ENCODE data around the gene PODNL1. TPM values are rescaled to one million over a fixed set of nuclear protein-coding genes. Genes with fewer than 3 reads are reported as not detected.
A peak's percentile ranks its signal among the peaks of the same experiment; 100 is the strongest.

Gene PODNL1
- total RNA-seq, 1 donor from 2014 or later = 8.7 TPM

DNA sequence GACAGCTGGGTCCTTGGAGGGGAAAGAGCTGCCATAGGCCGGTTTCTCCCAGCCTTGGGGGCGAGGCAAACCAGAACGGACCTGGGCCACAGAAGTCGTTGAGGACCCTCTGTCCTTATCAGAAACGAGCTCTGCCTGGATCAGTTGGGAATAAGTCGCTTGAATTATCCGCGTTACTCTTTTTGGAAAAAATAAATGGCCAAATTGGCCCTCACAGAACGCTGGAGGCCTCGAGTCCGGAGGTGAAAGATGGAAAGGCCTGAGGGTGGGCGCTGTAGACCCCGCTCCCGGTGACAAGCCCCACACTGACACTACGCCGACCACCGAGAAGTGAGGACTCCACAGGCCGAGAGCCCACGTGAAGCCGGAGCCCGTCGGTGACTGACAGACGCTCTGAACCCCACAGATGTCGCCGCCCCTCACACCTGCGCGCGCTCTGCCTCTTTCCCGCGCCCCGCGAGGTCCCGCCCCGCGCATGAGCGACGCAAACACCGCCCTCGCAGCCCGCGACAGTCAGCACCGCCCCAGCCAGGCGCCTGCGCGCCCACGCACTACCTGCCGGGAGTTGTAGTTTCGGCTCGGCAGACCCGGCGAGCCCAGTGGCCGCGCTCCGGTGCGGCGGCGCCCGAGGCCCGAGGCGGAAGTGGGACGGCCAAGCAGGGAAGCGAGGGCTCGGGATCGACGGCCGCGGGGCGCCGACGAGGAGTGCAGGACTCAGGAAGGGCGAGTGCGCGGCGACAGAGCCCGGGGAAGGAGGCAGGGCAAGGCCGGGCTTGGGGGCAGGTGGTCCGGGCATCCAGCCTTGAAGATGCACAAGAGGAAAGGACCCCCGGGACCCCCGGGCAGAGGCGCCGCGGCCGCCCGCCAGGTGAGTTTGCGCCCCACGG lies 32.3 kb downstream of the PODNL1 start, which contains the start of the genes BRME1 and CC2D1A:
BRME1 (minus strand) TSS at position 484 of the 887 bp plus-strand sequence. CDS start 1,225 bp downstream, outside the sequence.
CC2D1A (plus strand) TSS at position 568 of the 887 bp plus-strand sequence; CDS start at position 809, 241 bp downstream.
- Mint-ChIP-seq H3K4me1 (ENCODE audit: low read depth) (peaks cover 13% of the 10 kb centered on the region), H3K27ac (ENCODE audit: unreplicated experiment) (peak within 1 kb of the TSS; percentile 51), H3K27me3 (ENCODE audit: low read depth) (no peaks in the 10 kb centered on the region), H3K4me3 (ENCODE audit: unreplicated experiment) (peak within 1 kb of the TSS; percentile 82), H3K9me3 (ENCODE audit: low read depth) (no peaks in the 10 kb centered on the region), H3K36me3 (ENCODE audit: low read depth) (peaks cover 2% of the 10 kb centered on the region)
- TF ChIP-seq, protein P1, sequence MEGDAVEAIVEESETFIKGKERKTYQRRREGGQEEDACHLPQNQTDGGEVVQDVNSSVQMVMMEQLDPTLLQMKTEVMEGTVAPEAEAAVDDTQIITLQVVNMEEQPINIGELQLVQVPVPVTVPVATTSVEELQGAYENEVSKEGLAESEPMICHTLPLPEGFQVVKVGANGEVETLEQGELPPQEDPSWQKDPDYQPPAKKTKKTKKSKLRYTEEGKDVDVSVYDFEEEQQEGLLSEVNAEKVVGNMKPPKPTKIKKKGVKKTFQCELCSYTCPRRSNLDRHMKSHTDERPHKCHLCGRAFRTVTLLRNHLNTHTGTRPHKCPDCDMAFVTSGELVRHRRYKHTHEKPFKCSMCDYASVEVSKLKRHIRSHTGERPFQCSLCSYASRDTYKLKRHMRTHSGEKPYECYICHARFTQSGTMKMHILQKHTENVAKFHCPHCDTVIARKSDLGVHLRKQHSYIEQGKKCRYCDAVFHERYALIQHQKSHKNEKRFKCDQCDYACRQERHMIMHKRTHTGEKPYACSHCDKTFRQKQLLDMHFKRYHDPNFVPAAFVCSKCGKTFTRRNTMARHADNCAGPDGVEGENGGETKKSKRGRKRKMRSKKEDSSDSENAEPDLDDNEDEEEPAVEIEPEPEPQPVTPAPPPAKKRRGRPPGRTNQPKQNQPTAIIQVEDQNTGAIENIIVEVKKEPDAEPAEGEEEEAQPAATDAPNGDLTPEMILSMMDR (IDR thresholded peaks at IDR 0.05) = peak; percentile 31
- peak; percentile 97 for DNase-seq (ENCODE audit: low spot score)

DNA sequence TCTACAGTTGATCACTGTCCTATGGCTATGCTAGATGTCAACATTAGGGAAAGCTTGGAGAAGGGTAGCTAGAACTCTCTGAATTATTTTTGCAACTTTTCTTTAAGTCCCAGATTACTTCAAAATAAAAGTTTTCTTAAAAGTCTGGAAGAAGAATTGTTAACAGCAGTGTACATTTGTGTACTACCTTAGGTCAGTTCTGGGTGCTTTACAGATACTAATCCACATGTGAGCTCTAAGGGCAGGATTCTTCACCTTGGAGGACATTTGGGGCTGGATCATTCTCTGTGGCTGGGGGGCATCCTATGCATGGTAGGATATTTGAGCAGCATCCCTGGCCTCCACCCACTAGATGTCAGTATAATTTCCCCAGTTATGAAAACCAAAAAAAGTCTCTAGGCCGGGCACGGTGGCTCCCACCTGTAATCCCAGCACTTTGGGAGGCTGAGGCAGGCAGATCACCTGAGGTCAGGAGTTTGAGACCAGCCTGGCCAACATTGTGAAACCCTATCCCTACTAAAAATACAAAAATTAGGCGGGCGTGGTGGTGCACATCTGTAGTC lies 35.1 kb downstream of the PODNL1 start:
- H3K27ac Mint-ChIP-seq (ENCODE audit: unreplicated experiment) = no peak overlapping the region
- H3K9me3 Mint-ChIP-seq (ENCODE audit: low read depth) = no peaks in the 10 kb centered on the region
- no peak overlapping the region for H3K4me3 Mint-ChIP-seq (ENCODE audit: unreplicated experiment)
- H3K27me3 Mint-ChIP-seq (ENCODE audit: low read depth) = no peaks in the 10 kb centered on the region
- DNase-seq (ENCODE audit: low spot score) = no peak
- TF ChIP-seq, protein P1 (IDR thresholded peaks at IDR 0.05) = peak; percentile 73
- peaks cover 13% of the 10 kb centered on the region for H3K4me1 Mint-ChIP-seq (ENCODE audit: low read depth)
- H3K36me3 Mint-ChIP-seq (ENCODE audit: low read depth) = no peaks in the 10 kb centered on the region

DNA sequence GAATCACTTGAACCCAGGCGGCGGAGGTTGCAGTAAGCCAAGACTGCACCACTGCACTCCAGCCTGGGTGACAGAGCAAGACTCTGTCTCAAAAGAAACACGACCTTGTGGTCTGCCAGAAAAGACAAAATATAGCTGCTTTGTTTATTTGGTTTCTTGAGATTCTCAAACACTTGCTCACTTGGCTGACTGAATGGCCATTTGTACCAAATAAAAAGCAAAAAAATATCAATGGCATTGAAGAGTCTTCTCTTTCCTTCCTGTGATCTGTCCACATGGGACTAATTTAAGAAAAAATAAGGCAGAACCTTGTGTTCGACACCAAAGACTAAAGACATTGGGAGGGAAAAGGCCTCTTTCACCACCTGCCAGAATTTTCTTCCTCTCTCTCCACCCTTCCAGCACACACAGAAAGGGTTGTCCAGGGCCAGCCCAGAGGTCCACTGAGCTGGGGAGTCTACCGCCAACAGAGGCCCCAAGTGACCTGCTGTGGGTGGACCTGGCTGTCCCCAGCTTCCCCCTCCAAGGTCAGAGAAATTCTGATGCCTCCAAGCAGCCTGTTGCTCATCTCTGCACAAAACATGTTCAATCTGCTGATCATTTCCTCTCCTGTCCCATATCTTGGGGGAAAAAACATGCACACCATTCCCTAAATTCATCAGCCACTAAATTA lies 38.2 kb downstream of the PODNL1 start:
- no peak overlapping the region for H3K27ac Mint-ChIP-seq (ENCODE audit: unreplicated experiment)
- no peaks in the 10 kb centered on the region for H3K9me3 Mint-ChIP-seq (ENCODE audit: low read depth)
- no peak overlapping the region for H3K4me3 Mint-ChIP-seq (ENCODE audit: unreplicated experiment)
- no peaks in the 10 kb centered on the region for H3K27me3 Mint-ChIP-seq (ENCODE audit: low read depth)
- no peaks in the 10 kb centered on the region for H3K36me3 Mint-ChIP-seq (ENCODE audit: low read depth)
- H3K4me1 Mint-ChIP-seq (ENCODE audit: low read depth) = no peaks in the 10 kb centered on the region
- TF ChIP-seq, protein P1 (IDR thresholded peaks at IDR 0.05) = no peak
- DNase-seq (ENCODE audit: low spot score) = no peak

DNA sequence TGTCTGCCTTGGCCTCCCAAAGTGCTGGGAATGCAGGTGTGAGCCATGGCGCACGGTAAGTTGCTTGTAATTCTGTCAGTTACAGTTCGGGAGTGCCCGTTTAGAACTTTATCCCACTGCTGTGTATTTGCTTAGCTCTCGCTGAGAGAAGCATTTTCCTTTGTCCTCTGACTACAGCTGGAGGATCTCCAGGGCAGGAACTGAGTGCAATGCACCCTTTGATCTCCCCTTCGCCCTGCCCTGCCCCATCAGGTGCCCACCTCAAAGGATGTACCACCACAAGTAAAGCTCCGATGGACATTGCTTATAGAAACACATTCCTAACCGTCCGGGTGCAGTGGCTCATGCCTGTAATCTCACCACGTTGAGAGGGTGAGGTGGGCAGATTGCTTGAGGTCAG lies 38.8 kb downstream of the PODNL1 start:
- H3K36me3 Mint-ChIP-seq (ENCODE audit: low read depth) = no peaks in the 10 kb centered on the region
- no peaks in the 10 kb centered on the region for H3K27me3 Mint-ChIP-seq (ENCODE audit: low read depth)
- no peak for DNase-seq (ENCODE audit: low spot score)
- H3K4me3 Mint-ChIP-seq (ENCODE audit: unreplicated experiment) = no peak overlapping the region
- H3K27ac Mint-ChIP-seq (ENCODE audit: unreplicated experiment) = no peak overlapping the region
- H3K4me1 Mint-ChIP-seq (ENCODE audit: low read depth) = no peaks in the 10 kb centered on the region
- no peaks in the 10 kb centered on the region for H3K9me3 Mint-ChIP-seq (ENCODE audit: low read depth)
- TF ChIP-seq, protein P1 (IDR thresholded peaks at IDR 0.05) = no peak

DNA sequence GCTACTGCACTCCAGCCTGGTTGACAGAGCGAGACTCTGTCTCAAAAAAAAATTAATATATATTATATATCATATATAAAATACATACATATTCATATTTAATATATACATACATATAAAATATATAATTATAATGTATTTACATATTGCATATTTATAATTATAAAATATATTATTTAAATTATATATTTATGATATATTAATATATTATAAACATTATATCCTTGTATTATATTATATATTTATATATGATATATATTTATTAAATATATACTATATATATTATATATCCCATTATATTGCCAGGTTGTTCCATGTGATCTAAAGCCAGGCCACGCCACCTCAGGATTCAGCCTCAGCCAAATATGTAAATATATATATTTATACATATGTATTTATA lies 42.0 kb downstream of the PODNL1 start:
- H3K27ac Mint-ChIP-seq (ENCODE audit: unreplicated experiment) = no peak overlapping the region
- H3K9me3 Mint-ChIP-seq (ENCODE audit: low read depth) = no peaks in the 10 kb centered on the region
- H3K4me3 Mint-ChIP-seq (ENCODE audit: unreplicated experiment) = no peak overlapping the region
- no peaks in the 10 kb centered on the region for H3K27me3 Mint-ChIP-seq (ENCODE audit: low read depth)
- H3K4me1 Mint-ChIP-seq (ENCODE audit: low read depth) = no peaks in the 10 kb centered on the region
- no peaks in the 10 kb centered on the region for H3K36me3 Mint-ChIP-seq (ENCODE audit: low read depth)
- no peak for DNase-seq (ENCODE audit: low spot score)
- TF ChIP-seq, protein P1 (IDR thresholded peaks at IDR 0.05) = no peak
